ENCODE results near the gene TAGAP.

DNA sequence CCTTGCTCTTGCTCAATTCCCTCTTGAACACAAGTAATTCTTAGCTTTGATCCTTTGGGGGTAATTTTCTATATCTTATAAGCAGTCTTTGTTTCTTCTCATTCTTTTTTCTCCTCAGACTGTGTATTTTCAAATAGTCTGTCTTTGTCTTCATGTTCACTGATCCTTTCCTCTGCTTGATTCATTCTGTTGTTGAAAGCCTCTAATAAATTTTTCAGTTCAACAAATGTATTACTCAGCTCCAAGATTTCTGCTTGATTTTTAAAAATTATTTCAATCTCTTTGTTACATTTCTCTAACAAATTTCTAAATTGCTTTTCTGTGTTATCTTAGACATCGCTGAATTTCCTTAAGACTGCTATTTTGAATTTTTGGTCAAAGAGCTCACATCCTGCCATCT is 56.3 kb downstream of the TAGAP start:
- TF ChIP-seq, protein P1, sequence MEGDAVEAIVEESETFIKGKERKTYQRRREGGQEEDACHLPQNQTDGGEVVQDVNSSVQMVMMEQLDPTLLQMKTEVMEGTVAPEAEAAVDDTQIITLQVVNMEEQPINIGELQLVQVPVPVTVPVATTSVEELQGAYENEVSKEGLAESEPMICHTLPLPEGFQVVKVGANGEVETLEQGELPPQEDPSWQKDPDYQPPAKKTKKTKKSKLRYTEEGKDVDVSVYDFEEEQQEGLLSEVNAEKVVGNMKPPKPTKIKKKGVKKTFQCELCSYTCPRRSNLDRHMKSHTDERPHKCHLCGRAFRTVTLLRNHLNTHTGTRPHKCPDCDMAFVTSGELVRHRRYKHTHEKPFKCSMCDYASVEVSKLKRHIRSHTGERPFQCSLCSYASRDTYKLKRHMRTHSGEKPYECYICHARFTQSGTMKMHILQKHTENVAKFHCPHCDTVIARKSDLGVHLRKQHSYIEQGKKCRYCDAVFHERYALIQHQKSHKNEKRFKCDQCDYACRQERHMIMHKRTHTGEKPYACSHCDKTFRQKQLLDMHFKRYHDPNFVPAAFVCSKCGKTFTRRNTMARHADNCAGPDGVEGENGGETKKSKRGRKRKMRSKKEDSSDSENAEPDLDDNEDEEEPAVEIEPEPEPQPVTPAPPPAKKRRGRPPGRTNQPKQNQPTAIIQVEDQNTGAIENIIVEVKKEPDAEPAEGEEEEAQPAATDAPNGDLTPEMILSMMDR (IDR thresholded peaks at IDR 0.05 in 2 of 3, conservative IDR thresholded peaks at IDR 0.05 in 1 of 3; ENCODE audit: borderline replicate concordance in 1 of 3, insufficient read depth in 1 of 3, low read depth in 2 of 3, low read length in 2 of 3): no peak
- TF ChIP-seq CBX3 (IDR thresholded peaks at IDR 0.05; ENCODE audit: low read depth): no peak
- no peak for TF ChIP-seq POLR2AphosphoS5 (IDR thresholded peaks at IDR 0.05; ENCODE audit: low read depth, low read length)
- TF ChIP-seq, protein P2, sequence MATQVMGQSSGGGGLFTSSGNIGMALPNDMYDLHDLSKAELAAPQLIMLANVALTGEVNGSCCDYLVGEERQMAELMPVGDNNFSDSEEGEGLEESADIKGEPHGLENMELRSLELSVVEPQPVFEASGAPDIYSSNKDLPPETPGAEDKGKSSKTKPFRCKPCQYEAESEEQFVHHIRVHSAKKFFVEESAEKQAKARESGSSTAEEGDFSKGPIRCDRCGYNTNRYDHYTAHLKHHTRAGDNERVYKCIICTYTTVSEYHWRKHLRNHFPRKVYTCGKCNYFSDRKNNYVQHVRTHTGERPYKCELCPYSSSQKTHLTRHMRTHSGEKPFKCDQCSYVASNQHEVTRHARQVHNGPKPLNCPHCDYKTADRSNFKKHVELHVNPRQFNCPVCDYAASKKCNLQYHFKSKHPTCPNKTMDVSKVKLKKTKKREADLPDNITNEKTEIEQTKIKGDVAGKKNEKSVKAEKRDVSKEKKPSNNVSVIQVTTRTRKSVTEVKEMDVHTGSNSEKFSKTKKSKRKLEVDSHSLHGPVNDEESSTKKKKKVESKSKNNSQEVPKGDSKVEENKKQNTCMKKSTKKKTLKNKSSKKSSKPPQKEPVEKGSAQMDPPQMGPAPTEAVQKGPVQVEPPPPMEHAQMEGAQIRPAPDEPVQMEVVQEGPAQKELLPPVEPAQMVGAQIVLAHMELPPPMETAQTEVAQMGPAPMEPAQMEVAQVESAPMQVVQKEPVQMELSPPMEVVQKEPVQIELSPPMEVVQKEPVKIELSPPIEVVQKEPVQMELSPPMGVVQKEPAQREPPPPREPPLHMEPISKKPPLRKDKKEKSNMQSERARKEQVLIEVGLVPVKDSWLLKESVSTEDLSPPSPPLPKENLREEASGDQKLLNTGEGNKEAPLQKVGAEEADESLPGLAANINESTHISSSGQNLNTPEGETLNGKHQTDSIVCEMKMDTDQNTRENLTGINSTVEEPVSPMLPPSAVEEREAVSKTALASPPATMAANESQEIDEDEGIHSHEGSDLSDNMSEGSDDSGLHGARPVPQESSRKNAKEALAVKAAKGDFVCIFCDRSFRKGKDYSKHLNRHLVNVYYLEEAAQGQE (IDR thresholded peaks at IDR 0.05; ENCODE audit: low read depth): no peak
- TF ChIP-seq RAD21 (IDR thresholded peaks at IDR 0.05; ENCODE audit: low read depth): no peak

Data from HCT116 (cell line).